GM12801 (cell line): ENCODE results near the gene CACNG4.

Source experiments
- TF ChIP-seq, protein P1 (sequence below): IDR thresholded peaks from one replicate; pipeline ENCODE4 v1.5.1; 2011; ENCODE audit warnings: control low read depth; ENCODE audit not compliant: insufficient read length; ENCODE audit errors: extremely low read depth

CACNG4 gene

DNA sequence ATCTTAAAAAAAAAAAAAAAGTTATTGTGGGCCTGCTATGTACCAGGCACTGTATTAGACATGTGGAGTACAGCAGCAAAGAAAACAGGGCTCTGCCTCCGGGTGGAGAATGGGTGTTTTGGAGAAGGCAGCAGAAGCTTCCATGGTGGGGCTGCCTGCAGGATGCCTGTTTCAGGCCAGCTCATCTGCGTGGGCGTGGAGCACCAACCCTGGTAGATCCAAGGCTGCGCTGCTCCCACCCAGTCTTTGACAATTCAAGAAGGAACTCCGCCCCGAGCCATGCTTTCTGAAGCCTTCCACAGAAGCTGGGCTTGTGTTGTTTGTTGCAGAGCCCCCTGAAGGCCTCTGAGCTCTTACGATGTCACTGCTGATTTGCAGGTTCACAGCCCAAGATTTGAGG lies 56.7 kb downstream of the CACNG4 start:
- TF ChIP-seq, protein P1, sequence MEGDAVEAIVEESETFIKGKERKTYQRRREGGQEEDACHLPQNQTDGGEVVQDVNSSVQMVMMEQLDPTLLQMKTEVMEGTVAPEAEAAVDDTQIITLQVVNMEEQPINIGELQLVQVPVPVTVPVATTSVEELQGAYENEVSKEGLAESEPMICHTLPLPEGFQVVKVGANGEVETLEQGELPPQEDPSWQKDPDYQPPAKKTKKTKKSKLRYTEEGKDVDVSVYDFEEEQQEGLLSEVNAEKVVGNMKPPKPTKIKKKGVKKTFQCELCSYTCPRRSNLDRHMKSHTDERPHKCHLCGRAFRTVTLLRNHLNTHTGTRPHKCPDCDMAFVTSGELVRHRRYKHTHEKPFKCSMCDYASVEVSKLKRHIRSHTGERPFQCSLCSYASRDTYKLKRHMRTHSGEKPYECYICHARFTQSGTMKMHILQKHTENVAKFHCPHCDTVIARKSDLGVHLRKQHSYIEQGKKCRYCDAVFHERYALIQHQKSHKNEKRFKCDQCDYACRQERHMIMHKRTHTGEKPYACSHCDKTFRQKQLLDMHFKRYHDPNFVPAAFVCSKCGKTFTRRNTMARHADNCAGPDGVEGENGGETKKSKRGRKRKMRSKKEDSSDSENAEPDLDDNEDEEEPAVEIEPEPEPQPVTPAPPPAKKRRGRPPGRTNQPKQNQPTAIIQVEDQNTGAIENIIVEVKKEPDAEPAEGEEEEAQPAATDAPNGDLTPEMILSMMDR: no peak

DNA sequence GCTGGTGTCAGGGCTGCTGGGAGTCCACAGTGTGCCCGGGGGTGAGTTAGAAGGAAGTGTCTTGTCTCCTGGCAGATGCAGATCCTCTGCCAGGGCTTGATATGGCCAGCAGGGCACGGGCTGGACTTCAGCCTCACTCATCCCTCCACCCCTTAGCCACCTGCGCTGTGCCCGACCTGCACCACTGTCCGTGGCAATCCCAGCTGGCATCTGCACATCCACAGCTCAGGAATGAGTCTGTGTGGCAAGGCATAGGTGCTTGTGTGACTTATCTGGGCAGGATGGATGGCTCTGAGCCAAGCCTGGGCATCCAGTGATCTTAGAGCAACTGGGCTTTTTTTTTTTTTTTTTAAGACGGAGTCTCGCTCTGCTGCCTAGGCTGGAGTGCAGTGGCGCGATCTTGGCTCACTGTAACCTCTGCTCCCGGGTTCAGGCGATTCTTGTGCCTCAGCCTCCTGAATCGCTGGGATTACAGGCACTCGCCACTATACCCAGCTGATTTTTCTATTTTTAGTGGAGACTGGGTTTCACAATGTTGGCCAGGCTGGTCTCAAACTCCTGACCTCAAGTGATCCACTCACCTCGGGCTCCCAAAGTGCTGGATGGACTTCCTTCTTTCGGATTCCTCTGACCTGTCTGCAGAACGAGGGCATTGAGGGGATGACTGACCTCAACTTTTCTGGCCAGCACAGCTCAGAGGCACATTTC lies 57.4 kb downstream of the CACNG4 start:
- TF ChIP-seq, protein P1: no peak

DNA sequence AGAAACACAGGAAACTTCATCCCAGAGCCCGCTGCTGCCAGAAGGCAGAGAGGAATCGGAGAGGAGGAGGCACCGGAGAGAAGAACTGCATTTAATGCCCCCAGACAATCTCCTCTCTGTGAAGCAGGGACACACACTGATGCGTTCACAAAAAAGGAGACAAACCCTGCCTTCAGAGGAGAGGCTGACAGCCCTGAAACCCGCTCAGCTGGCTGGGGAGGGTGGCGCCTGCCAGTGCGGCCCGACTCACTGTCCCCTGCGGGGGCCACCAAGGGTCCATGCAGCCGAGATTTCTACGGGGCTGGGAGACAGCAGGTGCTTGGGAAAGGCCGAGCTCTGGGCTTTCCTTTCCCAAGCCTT lies 57.9 kb downstream of the CACNG4 start:
- TF ChIP-seq, protein P1: no peak

DNA sequence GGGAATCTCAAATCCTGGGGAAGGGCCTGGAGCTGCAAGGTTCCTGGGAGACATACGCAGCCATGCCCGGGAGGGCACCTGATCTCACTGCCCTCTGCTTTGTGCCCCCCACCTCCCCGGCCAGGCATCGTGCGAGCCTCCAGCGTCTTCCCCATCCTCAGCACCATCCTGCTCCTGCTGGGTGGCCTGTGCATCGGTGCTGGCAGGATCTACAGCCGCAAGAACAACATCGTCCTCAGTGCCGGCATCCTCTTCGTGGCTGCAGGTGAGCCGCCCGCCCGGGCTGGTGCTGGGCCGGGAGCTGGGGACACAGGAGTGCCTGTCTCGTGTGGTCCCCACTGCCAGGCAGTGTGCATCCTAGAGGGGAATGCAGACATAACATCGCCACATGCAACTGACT lies 60.2 kb downstream of the CACNG4 start:
- TF ChIP-seq, protein P1: no peak

DNA sequence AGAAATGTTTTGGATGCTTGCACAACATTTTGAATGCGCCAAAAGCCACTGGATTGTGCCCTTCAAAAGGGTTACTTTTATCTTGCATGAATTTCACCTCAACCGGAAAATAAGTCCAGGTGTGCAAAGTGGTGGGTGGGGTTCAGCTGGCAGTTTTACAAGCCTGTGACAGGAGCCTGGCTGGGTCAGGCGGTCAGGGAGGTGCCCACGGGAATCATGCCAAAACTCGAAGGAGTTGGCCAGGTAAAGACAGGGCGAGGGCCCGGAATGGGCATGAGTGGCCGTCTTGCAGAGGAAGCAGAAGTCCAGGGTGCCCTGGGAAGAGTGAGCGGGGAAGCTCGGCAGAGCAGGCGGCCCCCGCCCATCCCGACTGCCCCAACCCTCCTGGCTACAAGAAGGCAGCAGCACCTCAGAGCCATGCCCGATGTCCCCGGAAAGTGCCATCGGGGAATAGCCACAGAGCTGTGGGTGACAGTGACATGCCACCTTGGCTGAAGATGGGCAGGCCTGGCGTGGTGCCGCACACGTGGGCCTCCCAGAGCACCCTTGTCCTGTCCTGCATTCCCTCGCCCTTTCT lies 60.8 kb downstream of the CACNG4 start:
- TF ChIP-seq, protein P1: no peak

DNA sequence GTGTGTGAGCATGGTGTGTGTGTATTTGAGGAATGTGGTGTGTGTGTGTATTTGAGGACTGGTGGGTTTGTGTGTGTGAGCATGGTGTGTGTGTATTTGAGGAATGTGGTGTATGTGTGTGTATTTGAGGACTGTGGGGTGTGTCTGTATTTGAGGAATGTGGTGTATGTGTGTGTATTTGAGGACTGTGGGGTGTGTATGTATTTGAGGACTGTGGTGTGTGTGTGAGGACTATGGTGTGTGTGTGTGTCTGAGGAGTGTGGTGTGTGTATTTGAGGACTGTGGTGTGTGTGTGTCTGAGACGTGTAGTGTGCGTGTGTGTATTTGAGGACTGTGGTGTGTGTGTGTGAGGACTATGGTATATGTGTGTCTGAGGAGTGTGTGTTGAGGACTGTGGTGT lies 61.8 kb downstream of the CACNG4 start:
- TF ChIP-seq, protein P1: no peak

DNA sequence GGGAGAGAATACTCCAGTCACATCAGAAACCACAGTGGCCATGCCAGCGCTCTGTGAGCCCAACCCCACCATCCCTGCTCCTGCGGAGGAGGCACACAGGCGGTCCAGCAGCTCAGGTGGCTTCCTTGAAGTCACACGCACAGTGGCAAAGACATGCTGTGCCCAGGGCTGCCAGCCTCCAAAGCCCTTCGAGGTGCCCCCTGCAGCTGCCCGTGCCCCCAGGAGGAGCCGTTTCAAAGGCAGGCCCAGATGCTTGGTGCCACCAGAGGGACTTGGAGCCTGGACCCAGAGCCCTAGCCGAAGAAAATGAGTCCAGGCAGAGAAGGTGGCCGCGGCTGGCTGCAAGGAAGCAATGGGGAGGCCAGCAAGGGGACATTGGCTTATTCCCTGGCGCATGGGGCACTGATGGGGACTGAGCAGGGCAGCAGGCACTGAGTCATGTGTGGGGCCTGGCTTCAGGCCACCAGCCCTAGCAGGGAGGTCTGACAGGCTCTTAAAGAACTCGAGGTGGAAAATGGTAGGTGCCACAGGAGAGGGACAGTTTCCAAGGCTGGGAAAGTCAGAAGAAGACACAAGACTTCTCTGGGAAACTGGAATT lies 62.6 kb downstream of the CACNG4 start:
- TF ChIP-seq, protein P1: no peak
